Neutrophil (primary cell): ENCODE results near the gene CDKAL1.

Experiments
- H3K27ac ChIP-seq: fragments of 200-600 bp; sonication (generic); 2 replicates; pipeline ENCODE4 v1.5.1; 2016; ENCODE audit warnings: mild to moderate bottlenecking, moderate library complexity
- H3K27me3 ChIP-seq: fragments of 200-600 bp; sonication (generic); 2 replicates; pipeline ENCODE4 v1.6.0; 2016; ENCODE audit warnings: mild to moderate bottlenecking
- H3K36me3 ChIP-seq: fragments of 200-600 bp; sonication (generic); 2 replicates; pipeline ENCODE4 v1.5.1; 2017
- H3K4me1 ChIP-seq, 2 experiments: fragments of 200-600 bp in 1 of 2; sonication (generic) in 1 of 2; 1 replicate in 1 of 2; 2 replicates in 1 of 2; pipeline versions ENCODE4 v1.5.1 to v1.6.1; 2013 to 2016; ENCODE audit warnings: low read depth in 1 of 2, low read length in 1 of 2, mild to moderate bottlenecking in 1 of 2, moderate library complexity in 1 of 2; ENCODE audit not compliant: control insufficient read depth in 1 of 2, insufficient read depth in 1 of 2
- H3K4me3 ChIP-seq, 2 experiments: fragments of 200-600 bp in 1 of 2; sonication (generic) in 1 of 2; 1 replicate in 1 of 2; 2 replicates in 1 of 2; pipeline ENCODE4 v1.5.1; 2013 to 2016; ENCODE audit warnings: low read depth in 1 of 2, low read length in 1 of 2, mild to moderate bottlenecking in 1 of 2, moderate library complexity in 1 of 2
- H3K9me3 ChIP-seq: fragments of 200-600 bp; sonication (generic); 2 replicates; pipeline ENCODE4 v1.5.1; 2016
- TF ChIP-seq, protein P1 (sequence below): fragments of 200-600 bp; sonication (generic); IDR thresholded peaks from 2 replicates; pipeline ENCODE4 v1.5.1; 2016; ENCODE audit warnings: antibody characterized with exemption

The CDKAL1 gene

DNA sequence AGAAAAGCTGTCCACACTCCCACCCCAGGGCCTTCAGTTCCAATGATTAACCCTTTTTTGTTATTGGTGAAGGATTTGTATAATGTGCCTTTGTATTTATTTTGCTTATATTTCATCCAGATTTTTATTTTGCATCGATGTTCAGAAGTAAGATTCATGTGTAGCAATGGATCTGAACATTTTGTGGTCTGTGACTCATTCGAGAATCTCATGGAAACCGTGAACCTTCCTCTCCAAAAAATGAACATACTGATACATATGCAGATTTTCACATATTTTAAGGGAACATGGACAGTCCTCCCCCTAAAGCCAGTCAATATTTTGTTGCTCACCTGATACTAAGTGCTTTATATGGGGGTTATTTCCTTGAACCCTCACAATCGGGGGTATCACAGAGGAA, 637.5 kb downstream of the CDKAL1 start:
- Histone ChIP-seq H3K27me3 (no peaks in the 10 kb centered on the region), H3K27ac (no peak overlapping the region), H3K36me3 (no peaks in the 10 kb centered on the region), H3K4me1 (no peaks in the 10 kb centered on the region), H3K4me3 (no peak overlapping the region), H3K9me3 (no peaks in the 10 kb centered on the region)
- TF ChIP-seq, protein P1, sequence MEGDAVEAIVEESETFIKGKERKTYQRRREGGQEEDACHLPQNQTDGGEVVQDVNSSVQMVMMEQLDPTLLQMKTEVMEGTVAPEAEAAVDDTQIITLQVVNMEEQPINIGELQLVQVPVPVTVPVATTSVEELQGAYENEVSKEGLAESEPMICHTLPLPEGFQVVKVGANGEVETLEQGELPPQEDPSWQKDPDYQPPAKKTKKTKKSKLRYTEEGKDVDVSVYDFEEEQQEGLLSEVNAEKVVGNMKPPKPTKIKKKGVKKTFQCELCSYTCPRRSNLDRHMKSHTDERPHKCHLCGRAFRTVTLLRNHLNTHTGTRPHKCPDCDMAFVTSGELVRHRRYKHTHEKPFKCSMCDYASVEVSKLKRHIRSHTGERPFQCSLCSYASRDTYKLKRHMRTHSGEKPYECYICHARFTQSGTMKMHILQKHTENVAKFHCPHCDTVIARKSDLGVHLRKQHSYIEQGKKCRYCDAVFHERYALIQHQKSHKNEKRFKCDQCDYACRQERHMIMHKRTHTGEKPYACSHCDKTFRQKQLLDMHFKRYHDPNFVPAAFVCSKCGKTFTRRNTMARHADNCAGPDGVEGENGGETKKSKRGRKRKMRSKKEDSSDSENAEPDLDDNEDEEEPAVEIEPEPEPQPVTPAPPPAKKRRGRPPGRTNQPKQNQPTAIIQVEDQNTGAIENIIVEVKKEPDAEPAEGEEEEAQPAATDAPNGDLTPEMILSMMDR = no peak

DNA sequence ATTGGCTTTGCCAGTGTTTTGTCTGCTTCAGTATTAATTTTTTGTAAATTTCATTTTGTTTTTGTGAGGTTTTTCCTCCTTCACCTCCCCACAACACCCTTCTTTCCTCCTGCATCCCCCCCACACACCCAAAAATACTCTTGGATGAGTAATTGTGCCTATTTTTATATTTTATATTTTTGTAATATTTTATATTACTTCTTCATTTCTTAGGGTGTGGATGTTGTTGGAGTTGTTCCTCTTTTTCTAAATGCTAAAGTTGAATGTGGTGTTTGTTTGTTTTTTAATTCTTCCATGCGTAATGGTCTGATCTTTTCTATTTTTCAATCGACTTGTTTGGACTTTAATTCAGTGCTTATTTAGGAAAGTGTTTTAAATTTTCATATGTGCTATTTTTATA, 638.8 kb downstream of the CDKAL1 start:
- Histone ChIP-seq H3K27me3 (no peaks in the 10 kb centered on the region), H3K9me3 (no peaks in the 10 kb centered on the region), H3K4me3 (no peak overlapping the region), H3K36me3 (no peaks in the 10 kb centered on the region), H3K27ac (no peak overlapping the region), H3K4me1 (no peaks in the 10 kb centered on the region)
- TF ChIP-seq, protein P1 = no peak

DNA sequence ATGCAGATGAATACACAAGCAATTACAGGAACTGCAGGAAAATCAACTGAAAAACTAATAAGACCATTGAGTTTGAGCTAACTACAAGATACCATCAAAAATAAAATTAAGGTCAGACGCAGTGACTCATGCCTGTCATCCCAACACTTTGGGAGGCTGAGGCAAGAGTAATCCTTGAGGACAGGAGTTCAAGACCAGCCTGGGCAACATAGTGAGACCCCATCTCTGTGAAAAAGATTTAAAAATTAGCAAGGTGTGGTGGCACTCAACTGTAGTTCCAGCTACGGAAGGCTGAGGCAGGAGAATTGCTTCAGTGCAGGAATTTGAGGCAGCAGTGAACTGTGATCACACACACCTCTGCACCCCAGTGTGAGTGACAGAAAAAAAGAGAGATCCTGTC, 639.4 kb downstream of the CDKAL1 start:
- Histone ChIP-seq H3K27me3 (no peaks in the 10 kb centered on the region), H3K4me3 (no peak overlapping the region), H3K27ac (no peak overlapping the region), H3K9me3 (no peaks in the 10 kb centered on the region), H3K36me3 (no peaks in the 10 kb centered on the region), H3K4me1 (no peaks in the 10 kb centered on the region)
- TF ChIP-seq, protein P1 = no peak

DNA sequence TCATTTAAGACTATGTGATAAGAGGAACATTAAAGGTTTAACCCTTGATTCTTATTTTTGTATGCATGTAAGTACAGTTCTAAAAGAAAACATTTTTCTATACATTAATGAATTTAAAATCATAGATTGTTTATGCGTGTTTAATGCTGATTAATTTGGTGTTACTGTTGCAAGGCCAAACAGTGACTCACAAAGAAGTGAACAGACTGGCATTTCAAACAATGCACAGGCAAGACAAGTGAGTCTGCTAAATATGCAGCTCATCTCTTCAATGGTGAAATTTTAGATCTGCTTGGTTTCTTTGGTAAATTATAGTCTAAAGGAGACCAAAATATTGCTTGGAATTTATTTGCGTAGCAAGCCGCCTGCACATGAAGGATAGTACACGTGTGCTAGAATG, 641.9 kb downstream of the CDKAL1 start:
- H3K27me3 ChIP-seq = no peaks in the 10 kb centered on the region
- H3K9me3 ChIP-seq = no peaks in the 10 kb centered on the region
- no peak overlapping the region for H3K4me3 ChIP-seq
- TF ChIP-seq, protein P1 = no peak
- H3K4me1 ChIP-seq = no peaks in the 10 kb centered on the region
- H3K36me3 ChIP-seq = no peaks in the 10 kb centered on the region
- no peak overlapping the region for H3K27ac ChIP-seq

DNA sequence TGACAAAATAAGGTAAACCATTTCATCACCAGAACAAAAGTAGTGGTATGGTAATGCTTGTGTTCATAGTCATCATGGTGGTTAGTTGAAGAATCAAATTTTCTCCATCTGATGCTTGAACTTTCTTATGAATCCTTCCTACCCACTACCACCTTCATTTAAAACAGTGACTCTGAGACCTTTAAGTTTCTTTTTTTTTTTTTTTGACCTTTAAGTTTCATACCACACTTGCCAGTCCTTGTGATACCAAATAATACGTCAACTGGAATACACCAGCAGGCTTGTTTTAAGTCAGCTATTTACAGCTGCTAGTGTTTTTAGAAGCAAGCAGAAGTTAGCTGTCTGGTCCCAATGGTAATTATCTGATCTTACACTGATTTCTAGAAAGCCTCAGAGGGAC, 645.9 kb downstream of the CDKAL1 start:
- Histone ChIP-seq H3K4me1 (no peaks in the 10 kb centered on the region), H3K4me3 (no peak overlapping the region), H3K9me3 (no peaks in the 10 kb centered on the region), H3K36me3 (no peaks in the 10 kb centered on the region), H3K27ac (no peak overlapping the region), H3K27me3 (no peaks in the 10 kb centered on the region)
- TF ChIP-seq, protein P1 = no peak

DNA sequence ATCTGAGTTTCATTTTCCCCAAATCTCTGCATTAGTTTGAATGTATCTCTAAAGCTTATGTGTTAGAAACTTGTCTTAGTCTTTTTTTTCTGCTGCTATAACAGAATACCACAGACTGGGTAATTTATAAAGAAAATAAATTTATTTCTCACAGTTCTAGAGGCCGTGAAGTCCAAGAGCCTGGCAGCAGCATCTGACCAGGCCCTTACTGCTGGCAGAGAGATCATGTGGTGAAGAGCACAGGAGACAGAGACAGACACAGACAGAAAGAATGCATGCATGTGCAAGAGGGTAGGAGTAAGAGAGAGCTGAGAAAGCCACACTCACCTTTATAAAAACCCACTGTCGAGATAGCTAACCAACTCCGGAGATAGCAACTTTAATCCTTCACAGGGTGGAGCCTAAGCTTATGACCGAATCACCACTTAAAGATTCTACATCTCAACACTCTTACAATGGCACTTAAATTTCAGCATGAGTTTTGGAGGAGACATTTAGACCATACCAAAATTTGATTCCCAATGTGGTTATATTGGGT, 646.6 kb downstream of the CDKAL1 start:
- TF ChIP-seq, protein P1 = no peak
- Histone ChIP-seq H3K27ac (no peak overlapping the region), H3K9me3 (no peaks in the 10 kb centered on the region), H3K36me3 (no peaks in the 10 kb centered on the region), H3K4me3 (no peak overlapping the region), H3K4me1 (no peaks in the 10 kb centered on the region), H3K27me3 (no peaks in the 10 kb centered on the region)
